Suppressor macrophage treated with lipopolysaccharide for 1 hour (primary cell): ENCODE data around the gene ANKRD44.
A peak's percentile ranks its signal among the peaks of the same experiment; 100 is the strongest.
"Not testable (repeated sequence)": the region's sequence is repeated elsewhere in the genome, so short reads cannot be mapped to it uniquely, and the experiment has no call there.

Experiments
- DNase-seq, 3 donors: peaks; one replicate each; pipeline ENCODE4 v3.0.0-alpha.2; 2020 to 2022

The ANKRD44 gene

DNA sequence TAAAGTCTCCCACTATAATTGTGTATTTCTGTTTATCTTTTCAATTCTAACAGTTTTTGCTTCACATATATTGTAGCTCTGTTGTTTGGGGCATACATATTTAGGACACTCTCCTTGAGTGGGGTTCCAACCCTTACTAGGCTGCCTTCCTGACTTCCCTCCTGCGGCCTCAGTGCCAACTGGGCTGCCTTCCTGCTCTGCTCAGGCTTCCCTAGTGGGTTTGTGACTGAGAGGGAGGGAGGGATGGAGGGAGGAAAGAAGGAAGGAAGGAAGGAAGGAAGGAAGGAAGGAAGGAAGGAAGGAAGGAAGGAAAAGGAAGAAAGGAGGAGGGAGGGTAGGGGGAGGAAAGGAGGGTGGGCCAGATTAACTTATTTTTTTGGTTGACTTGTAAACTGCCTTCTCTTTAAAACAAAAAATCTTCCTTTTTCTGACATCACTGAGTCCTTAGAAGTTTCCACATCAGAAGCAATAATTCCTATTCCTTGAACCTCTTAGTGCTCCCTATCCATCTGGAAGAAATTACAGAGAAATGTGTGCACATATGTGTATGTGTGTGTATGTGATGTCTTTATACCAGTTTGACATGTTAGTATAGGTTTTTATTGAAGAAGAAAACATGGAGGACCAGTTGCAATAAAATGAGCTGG lies 238.7 kb downstream of the ANKRD44 start:
- no peak for DNase-seq

DNA sequence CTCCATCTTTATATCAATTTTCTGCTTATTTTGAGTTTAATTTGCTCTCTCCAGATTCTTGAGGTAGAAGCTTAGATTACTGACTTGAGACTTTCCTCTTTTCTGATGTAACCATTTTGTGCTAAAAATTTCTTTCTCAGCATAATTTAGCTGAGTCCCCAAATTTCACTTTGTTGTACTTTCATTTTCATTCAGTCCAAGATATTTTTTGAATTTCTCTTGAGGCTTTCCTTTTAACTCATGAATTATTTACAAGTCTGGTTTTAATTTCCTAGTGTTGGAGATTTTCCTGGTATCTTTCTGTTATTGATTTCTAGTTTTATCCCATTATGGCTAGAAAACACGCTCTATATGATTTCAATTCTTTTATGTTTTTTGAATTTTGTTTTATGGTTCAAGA lies 239.4 kb downstream of the ANKRD44 start:
- peak; percentile 22 to 58 (median 41) for DNase-seq

DNA sequence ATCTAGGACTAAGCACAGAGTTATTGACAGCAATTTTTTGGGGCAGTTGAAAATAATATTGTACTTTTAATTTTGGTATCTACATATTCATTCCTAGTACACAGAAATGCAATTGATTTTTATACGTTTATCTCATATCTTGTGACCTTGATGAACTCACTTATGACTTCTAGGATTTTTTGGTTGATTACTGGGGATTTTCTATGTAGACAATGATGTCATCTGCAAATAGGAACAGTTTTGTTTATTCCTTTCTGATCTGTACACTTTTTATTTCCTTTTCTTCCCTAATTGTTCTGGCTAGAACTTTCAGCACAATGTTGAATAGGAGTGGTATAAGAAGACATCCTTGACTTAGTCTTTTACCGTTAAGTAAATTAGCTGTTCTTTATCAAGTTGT lies 240.6 kb downstream of the ANKRD44 start:
- DNase-seq, result peak; percentile 23 to 76 (median 52)

DNA sequence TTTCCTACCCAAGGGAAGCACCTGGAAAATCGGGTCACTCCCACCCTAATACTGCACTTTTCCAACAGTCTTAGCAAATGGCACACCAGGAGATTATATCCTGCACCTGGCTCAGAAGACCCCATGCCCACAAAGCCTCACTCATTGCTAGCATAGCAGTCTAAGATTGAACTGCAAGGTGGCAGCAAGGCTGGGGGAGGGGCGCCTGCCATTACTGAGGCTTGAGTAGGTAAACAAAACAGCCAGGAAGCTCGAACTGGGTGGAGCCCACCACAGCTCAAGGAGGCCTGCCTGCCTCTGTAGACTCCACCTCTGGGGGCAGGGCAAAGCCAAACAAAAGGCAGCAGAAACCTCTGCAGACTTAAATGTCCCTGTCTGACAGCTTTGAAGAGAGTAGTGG lies 248.0 kb downstream of the ANKRD44 start:
- DNase-seq, result not testable (repeated sequence)

DNA sequence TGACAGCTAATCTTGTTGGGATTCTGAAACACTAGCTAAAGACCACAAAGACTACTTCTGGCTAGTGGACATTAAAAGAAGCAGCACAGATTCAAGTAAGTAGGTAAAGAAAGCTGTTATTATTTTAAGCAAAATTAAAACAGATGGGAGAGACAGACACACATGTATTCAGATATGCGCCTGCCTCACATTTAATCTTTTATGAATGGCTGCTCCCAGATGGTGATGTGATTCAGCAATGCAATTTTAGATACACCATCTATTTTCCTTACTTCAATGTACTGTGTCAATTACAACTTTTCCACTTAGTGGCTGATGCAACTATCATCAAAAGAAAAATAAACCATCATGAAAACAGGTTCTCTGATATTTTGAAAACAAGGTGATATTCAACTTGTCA lies 251.1 kb downstream of the ANKRD44 start:
- no peak for DNase-seq

DNA sequence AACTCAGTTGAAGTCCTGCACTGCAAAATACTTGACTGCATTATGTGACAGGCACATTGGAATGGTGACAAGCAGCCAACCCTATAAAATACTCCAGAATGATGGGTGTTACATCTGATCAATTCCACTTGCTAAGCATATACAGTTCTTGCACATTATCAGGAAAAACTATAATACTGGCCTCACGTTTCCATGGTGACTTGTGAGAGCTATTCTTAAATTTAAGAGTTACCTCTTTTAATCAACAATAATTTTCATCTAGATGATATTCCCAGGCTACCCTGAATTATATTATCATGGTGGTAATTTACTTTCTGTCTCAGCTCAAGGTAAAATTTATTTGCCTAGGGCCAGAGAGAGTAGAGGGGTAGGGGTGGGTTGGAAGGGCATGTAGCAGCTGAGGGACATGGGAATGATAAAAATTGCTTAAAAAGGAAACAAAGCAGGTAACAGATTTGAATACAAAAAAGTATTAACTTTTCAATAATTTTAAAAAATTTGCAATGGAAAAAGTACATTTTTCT lies 251.7 kb downstream of the ANKRD44 start:
- no peak for DNase-seq

DNA sequence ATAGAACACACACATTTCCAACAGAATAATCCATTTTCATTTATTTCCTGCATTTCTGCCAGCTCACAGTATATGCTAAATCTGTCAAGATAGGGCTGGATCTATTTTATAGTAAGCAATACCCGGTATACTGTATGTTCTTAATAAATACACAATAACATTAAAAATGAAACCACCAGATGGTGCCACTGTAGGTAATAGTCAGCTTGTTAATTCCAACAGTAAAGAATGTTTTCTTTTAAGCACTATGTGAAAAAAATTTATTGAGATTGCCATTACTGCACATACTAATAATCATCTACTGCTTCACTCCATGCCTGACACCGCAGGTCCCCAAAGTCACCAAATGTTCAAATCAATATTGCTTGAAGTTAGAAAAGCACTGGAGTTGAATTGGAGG lies 252.6 kb downstream of the ANKRD44 start:
- DNase-seq, result no peak

DNA sequence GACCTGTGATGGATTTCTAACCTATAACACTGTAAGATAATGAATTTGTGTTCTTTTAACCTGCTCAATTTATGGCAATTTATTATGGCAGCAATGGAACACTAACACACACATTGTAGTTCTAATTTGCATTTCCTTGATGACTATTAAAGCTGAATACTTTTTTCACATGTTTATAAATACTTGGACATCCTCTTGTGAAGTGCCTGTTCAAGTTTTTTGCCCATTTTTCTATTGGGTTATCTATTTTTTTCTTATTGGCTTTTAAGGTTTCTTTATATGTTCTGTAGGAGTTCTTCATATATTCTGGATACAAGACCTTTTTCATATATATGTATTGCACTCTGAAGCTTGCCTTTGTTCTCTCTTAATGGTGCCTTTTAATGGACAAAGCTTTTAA lies 255.5 kb downstream of the ANKRD44 start:
- DNase-seq, result no peak

DNA sequence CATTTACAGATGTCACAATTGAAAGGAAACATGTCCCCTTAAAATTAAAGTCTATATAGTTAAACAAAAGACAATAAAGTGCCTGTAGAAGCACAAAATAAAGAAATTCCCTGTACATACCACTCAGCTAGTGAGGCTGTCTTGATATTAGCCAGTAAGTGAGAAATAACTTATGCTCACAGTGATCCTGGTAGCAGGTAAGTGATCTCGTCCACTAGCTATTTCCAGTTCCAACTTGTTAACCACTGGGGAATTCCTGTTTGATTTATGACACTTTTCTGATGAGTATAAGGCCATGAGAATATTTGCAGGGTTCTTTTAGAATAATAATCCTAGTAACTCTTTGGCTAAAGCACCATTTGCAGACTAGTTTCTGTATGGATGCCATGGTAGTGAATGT lies 256.1 kb downstream of the ANKRD44 start:
- no peak for DNase-seq

DNA sequence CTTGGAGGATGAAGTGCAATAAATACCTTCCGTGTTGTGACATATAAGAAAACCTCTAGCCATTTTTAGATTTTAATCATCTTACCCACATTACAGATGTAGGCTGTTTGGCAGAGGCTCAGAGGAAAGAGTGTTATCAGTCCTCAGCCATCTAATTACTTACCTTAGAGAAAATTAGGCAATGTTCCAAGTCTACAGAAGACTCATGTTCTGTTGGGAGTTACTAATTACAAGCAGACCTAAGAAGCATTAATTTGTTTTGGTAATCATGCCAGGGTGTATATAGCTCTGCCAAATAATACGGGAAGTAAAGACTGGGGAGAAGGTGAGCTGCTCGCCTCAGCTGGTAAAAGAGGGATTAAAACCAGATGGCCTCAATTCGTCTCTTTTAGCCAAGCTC lies 258.2 kb downstream of the ANKRD44 start:
- DNase-seq, result no peak

DNA sequence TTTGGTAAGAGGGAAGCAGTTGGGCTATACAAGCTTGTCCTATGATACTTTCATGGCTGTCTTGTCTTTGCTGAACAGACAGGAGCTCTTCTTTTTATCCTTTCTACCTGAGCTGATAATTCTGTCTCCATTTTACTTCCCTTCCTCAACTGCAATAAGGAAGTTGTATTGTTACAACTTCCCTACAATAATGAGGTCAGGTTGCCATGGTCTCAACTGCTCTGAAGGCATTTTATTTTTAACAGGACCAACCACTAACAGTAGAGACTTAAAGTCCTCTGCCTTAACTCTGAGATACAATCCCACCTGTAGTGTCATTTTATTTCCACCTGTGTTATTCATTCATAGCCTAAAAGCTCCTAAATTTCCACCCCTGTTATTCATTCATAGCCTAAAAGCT lies 265.5 kb downstream of the ANKRD44 start:
- DNase-seq, result peak; percentile 13 to 25 (median 22)

DNA sequence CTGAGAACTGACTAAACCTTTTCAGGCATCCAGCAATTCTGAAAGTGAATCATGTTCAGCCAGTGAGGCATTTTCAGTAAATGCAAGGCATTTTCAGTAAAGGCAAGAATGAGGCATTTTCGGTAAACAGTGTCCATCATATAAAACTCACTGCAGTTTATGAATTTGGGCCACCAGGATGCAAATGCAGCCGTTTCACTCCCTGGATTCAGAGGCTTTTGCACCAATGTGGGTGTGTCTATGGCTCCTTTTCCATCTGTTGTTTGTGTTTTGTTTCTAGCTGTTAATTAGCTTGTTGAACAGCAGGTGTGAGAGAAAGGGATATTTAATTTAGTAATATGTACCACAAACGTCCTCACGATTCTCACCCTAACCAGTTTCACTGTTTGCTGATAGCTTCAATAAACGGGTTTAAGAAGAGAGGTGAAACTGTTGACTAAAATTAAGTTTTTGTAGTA lies 267.8 kb downstream of the ANKRD44 start:
- no peak for DNase-seq

DNA sequence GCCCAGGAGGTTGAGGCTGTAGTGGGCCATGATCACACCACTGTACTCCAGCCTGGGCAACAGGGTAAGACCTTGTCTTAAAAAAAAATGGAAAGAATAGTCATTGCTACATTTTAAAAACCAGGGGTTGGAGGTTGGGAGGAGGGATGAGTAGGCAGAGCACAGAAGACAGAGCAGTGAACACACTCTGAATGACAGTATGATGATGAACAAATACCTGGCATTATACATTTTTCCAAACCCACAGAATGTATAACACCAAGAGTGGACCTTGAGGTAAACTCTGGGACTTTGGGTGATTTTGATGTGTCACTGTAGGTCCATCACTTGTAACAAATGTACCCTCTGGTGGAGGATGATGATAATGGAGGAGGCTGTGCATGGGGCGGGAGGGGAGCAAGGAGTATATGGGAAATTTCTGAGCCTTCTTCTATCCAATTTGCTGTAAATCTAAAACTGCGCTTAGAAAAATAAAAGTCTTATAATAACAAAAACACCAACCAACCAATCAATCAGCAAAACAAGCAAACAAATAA lies 272.6 kb downstream of the ANKRD44 start:
- DNase-seq, result no peak

DNA sequence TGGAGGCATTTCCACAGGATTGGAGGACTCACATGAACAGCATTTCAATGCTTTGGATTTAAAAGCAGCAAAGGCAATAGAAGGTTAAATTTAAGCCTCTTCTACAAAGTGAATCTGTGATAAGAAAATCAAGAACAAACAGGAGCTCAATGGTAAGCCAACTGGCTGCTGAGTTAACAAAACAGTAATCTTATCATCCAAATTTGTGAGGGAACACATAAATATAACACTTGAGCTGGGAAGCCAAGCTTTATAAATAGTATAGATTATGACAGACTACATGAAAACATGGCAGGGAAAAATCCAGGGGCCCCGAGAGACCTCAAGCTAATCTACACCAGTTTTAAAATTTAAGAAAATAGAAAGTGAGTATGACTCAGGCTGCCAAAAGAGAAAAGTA lies 275.6 kb downstream of the ANKRD44 start:
- DNase-seq, result no peak

DNA sequence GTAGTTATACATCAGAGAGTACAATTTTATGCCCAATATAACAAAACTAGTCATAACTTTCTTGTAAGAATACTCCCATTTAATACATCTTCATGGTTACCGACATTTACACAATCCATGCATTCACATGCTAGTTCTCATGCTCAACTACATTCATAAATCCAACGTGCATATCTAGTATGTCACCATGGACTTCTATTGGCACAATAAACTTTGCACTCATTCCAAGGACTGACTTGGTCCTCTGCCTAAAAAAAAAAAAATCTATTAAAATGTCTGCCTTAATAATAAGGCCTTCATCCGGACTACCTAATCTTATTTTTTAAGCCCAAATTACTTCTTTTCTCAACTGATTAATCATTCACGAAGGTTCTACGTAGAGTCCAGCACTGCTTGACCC lies 276.3 kb downstream of the ANKRD44 start:
- no peak for DNase-seq

DNA sequence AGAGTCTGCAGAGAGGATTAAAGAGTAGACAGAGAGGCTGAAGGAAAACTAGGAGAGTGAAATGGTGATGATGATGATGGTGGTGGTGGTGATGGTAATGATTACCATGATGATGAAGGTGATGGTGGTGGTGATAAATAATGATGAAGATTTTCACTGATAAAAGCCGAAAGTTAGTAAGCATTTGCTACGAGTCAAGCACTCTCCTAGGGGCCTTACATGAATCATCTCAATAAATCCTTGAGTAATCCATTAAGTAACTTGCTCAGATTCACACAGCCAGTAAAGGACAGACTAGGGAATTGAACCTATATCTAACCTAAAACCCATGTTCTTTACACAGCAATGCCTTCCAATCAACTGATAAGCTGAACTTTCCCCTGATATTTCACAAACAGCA lies 277.4 kb downstream of the ANKRD44 start:
- no peak for DNase-seq

DNA sequence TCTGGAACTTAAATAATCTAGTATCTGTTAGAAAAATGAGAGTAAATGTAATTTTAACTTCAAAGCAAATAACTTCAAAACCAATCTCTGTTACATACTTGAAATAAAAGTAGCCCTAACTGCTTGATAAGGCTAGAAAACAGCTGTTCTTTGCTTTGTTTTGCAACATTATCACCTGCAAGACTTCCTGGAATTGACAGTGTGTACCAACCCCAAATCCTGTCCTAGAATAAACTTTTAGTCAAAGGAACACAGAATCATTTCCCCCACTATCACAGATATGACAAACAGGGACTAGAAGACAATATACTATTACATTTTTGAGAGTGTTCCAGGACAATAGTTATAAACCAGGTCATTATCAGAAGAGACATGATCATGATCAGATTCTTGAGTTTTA lies 278.8 kb downstream of the ANKRD44 start:
- no peak for DNase-seq

DNA sequence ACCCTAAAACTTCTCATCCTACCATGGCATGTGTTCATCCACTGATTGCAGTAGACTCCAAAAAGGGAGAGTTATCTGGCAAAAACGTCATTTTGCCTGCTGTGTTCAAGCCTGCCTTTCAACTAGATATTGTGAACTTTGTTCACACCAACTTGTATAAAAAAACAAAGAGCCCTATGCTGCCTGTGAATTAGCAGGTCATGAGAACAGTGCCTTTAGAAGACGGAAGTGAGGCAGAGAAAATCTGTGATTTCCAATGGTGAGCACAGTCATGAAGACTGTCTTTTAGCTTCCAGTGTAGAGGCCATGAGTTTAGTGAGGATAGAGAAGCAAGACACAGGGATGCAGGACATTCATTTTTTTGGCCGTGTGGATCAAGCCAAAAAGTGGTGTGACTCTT lies 280.5 kb downstream of the ANKRD44 start:
- DNase-seq, result no peak

DNA sequence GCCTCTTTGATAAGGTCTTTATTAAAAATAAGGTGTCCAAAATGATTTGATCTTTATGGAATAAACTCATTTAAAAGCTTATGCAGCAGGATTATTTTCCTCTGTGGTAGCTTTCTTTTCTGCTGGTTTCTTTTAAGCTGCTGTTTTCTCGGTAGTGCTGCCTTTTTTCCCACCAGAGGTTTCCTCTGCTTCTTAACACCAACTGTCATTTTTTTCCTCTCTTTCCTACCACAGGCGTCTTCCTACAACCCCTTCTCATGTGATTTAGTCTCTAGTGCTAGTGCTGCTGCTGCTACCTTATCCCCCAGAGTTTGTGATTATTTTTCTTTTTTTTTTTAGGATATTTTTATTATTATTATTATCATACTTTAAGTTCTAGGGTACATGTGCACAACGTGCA lies 281.9 kb downstream of the ANKRD44 start:
- no peak for DNase-seq

DNA sequence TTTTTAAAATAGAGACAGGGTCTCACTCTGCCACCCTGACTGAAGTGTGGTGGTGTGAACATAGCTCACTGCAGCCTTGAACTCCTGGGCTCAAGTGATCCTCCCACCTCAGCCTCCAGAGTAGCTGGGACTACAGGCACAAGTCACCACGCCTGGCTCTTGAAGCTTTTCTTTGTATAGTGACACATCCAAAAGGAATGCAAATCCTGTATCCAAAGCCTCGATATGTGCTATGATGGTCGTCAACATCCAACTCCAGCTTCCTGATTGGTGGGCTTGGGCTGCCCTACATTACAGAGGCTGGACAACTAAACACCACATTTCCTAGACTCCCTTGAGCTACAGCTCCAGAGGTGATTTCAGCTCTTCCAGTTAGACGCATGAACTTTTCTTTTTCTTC lies 282.4 kb downstream of the ANKRD44 start:
- no peak for DNase-seq

DNA sequence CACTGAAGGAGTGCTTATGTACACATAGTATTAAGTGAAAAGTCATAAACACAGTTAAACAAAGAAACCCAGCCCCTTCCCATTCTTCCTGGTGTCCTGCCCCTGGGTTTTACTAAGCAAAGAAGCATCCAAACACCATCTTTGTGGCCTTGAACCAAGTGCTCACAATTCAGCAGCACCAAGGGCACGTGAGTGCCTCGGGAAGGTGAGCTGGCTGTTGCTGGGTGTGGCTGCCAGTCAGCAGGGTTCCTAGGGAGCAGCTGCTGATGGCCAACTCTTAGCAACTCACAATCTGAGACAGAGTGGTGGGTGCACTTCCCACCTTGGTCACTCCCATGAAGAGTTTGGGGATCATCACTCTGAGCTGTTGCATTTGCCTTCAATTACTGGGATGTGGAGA lies 286.4 kb downstream of the ANKRD44 start:
- no peak for DNase-seq

DNA sequence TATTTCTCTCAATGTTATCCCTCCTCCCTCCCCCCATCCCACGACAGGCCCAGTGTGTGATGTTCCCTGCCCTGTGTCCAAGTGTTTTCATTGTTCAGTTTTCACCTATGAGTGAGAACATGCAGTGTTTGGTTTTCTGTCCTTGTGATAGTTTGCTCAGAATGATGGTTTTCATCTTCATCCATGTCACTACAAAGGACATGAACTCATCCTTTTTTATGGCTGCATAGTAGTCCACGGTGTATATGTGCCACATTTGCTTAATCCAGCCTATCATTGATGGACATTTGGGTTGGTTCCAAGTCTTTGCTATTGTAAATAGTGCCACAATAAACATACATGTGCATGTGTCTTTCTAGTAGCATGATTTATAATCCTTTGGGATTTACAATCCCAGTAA lies 289.7 kb downstream of the ANKRD44 start:
- DNase-seq, result not testable (repeated sequence)

DNA sequence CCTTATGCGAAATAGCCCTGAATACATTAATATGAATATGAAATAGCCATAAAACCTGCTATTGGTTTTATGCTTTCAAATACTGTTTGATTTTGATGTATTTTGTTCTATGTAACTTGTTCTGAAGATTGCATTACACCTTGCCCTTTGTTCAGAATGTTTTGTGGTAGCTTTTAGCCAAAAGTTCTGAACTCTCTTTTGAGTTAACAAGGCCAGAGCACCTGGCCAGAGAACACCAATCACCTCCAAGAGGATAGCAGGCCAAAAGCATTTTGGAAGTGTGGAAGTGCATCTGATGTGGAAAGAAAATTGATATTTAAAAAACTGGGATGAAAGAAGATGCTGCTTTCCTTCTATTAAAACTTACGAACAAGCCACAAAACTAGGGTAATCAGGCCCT lies 297.5 kb downstream of the ANKRD44 start:
- DNase-seq, result no peak

DNA sequence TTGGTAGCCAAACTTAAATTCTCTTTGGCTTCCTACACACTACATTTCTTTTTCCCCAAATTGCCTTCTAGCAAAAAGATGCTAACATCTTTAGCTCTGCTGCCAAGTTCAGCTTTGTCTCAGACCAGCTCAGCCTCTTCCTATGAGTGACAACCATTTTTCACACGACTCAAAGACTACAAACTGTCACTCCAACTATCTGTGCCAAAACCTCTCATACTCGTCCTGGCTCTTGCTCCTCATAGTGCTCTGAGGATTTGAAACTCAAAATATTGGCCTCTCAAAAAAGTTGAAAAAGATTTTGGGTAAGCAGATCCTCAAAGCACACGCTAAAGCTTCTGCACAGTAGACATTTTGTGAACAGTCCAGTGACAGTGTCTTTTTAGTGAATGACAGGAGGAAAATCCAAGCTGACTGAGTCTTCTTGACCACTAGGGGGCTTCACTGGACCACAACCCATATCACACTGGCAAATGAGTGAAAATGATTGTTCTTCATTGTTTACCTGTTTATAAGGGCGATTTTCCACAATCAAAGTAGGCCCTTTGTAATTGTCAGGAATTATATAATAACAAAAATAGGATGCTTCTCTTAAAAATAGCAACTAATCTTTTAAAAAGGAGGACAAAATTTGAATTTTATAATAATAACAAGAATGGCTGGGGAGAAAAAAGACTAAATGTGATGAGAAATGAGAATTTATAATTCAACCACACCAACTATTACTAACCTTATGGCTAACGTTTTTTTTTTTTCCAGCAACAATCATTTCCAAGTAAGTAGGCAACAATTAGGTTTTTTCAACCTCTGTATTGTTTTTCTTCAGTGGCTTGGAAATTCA lies 298.6 kb downstream of the ANKRD44 start:
- peak; percentile 51 to 62 (median 55) for DNase-seq
